HG03460 (cell line): ENCODE results near the gene KIF3B.
"Not testable (repeated sequence)": the region's sequence is repeated elsewhere in the genome, so short reads cannot be mapped to it uniquely, and the experiment has no call there.

Experiments used
- ATAC-seq: cut with Tn5 transposase; IDR thresholded peaks from one replicate; pipeline ENCODE4 v1.9.1; 2021; ENCODE audit not compliant: unreplicated experiment

KIF3B gene

GRCh38 chr20:32246208-32246607, 31.2 kb upstream of the KIF3B start:
- ATAC-seq, result not testable (repeated sequence)

GRCh38 chr20:32248043-32248442, 29.4 kb upstream of the KIF3B start:
- no peak for ATAC-seq

GRCh38 chr20:32249030-32249738, 28.3 kb upstream of the KIF3B start:
- ATAC-seq, result no peak

- ATAC-seq, result no peak
Measured at GRCh38 chr20:32251470-32251869, 26.0 kb upstream of the KIF3B start.

GRCh38 chr20:32252189-32252588, 25.3 kb upstream of the KIF3B start:
- ATAC-seq, result no peak

GRCh38 chr20:32260973-32261372, 16.5 kb upstream of the KIF3B start:
- not testable (repeated sequence) for ATAC-seq

GRCh38 chr20:32261644-32262043, 15.8 kb upstream of the KIF3B start:
- ATAC-seq, result no peak

GRCh38 chr20:32263398-32263954, 14.0 kb upstream of the KIF3B start:
- no peak for ATAC-seq

- no peak for ATAC-seq
Measured at GRCh38 chr20:32271620-32272019, 5.8 kb upstream of the KIF3B start.

GRCh38 chr20:32274359-32274758, 3.1 kb upstream of the KIF3B start:
- no peak for ATAC-seq

- ATAC-seq, result not testable (repeated sequence)
Measured at GRCh38 chr20:32275163-32275562, 2.3 kb upstream of the KIF3B start.

GRCh38 chr20:32278199-32278643, 770 bp downstream of the KIF3B start:
- peak; percentile 63 for ATAC-seq

GRCh38 chr20:32281711-32282110, 4.3 kb downstream of the KIF3B start:
- ATAC-seq, result no peak

- ATAC-seq, result no peak
Measured at GRCh38 chr20:32282461-32282860, 5.0 kb downstream of the KIF3B start.

- no peak for ATAC-seq
Measured at GRCh38 chr20:32285082-32285620, 7.7 kb downstream of the KIF3B start.

GRCh38 chr20:32285621-32286371, 8.3 kb downstream of the KIF3B start:
- peak; percentile 62 for ATAC-seq

- no peak for ATAC-seq
Measured at GRCh38 chr20:32287231-32287638, 9.8 kb downstream of the KIF3B start.

- ATAC-seq, result no peak
Measured at GRCh38 chr20:32288225-32288849, 10.9 kb downstream of the KIF3B start.

GRCh38 chr20:32289299-32289660, 11.8 kb downstream of the KIF3B start:
- ATAC-seq, result not testable (repeated sequence)

- no peak for ATAC-seq
Measured at GRCh38 chr20:32289661-32290431, 12.4 kb downstream of the KIF3B start.

GRCh38 chr20:32291166-32291565, 13.7 kb downstream of the KIF3B start:
- no peak for ATAC-seq
